Lower leg skin (tissue), 4 donors: ENCODE results near the gene ZMYM2. TPM values are rescaled to one million over a fixed set of nuclear protein-coding genes. Genes with fewer than 3 reads are reported as not detected.

Experiments used
- DNase-seq, 2 donors: peaks; one replicate each; pipeline ENCODE4 v3.0.0-alpha.2; 2019; ENCODE audit warnings: low spot score in 2 of 2
- H3K4me3 ChIP-seq: fragments of 200-600 bp; sonication (generic); 2 replicates; pipeline ENCODE4 v1.5.1; 2017; ENCODE audit warnings: mild to moderate bottlenecking, low read depth; ENCODE audit not compliant: poor library complexity, severe bottlenecking
- POLR2A ChIP-seq, 2 donors: fragments of 450-650 bp; IDR thresholded peaks; one replicate each; pipeline ENCODE4 v1.6.1; 2016 to 2017; ENCODE audit warnings: antibody characterized with exemption in 2 of 2, mild to moderate bottlenecking in 1 of 2, moderate library complexity in 1 of 2
- WGBS, 2 donors: methylation state at CpG; one replicate each; pipeline ENCODE4 v1.1.5; 2018; 5-methylcytosine and 5-hydroxymethylcytosine counted together
- intact Hi-C: fragments of 100-400 bp; cut with DNase I; formaldehyde crosslinking; loops from one replicate; pipeline ENCODE4 v1.15.0; 2023; ENCODE audit warnings: low total_unique reads
- total RNA-seq, 4 donors: library from RNA; depleted of rRNA; stranded (reverse); fragments of >200 nt; gene quantifications; one replicate each; pipeline ENCODE4 v1.1.0, GENCODE V29; 2016
- TF ChIP-seq, protein P1 (sequence below), 3 donors: fragments of 450-650 bp; IDR thresholded peaks; one replicate each; pipeline ENCODE4 v1.5.1; 2016; ENCODE audit warnings: antibody characterized with exemption in 3 of 3, mild to moderate bottlenecking in 3 of 3, moderate library complexity in 2 of 3

ZMYM2 gene
- total RNA-seq, 4 donors from 2014 or later = 37.5 to 58.2 (median 49.5) TPM

DNA sequence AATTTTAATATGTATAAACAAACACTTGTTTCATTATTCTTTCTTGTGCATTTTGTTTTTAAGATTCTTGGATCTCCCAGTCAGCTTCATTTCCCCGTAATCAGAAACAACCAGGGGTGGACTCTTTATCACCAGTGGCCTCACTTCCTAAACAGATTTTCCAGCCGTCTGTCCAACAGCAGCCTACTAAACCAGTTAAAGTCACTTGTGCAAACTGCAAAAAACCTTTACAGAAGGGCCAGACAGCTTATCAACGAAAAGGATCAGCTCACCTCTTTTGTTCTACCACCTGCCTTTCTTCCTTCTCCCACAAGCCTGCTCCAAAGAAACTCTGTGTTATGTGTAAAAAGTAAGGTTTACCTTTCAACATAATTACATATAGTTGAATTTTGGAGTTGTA, 44.3 kb downstream of the ZMYM2 start:
- no peak for TF ChIP-seq POLR2A (IDR thresholded peaks at IDR 0.05)
- TF ChIP-seq, protein P1, sequence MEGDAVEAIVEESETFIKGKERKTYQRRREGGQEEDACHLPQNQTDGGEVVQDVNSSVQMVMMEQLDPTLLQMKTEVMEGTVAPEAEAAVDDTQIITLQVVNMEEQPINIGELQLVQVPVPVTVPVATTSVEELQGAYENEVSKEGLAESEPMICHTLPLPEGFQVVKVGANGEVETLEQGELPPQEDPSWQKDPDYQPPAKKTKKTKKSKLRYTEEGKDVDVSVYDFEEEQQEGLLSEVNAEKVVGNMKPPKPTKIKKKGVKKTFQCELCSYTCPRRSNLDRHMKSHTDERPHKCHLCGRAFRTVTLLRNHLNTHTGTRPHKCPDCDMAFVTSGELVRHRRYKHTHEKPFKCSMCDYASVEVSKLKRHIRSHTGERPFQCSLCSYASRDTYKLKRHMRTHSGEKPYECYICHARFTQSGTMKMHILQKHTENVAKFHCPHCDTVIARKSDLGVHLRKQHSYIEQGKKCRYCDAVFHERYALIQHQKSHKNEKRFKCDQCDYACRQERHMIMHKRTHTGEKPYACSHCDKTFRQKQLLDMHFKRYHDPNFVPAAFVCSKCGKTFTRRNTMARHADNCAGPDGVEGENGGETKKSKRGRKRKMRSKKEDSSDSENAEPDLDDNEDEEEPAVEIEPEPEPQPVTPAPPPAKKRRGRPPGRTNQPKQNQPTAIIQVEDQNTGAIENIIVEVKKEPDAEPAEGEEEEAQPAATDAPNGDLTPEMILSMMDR (IDR thresholded peaks at IDR 0.05) = no peak
- intact Hi-C loops = no loop called here
- 61 to 63% methylated on average over 3 of the region's 3 CpGs for whole genome bisulfite sequencing, 2 donors
- no peak overlapping the region for H3K4me3 ChIP-seq
- DNase-seq = no peak

DNA sequence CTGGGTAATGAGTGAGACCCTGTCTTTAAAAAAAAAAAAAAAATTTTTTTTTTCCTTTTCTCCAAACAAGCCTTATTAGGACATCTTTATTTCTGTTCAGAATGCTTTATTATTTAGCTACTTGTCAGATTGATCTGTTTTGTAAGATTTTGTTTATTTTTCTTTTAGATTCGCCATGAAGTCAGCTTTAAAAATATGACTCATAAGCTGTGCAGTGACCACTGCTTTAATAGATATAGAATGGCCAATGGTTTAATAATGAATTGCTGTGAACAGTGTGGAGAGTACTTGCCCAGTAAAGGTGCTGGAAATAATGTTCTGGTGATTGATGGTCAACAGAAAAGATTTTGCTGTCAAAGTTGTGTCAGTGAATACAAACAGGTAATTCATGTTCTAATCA, 47.7 kb downstream of the ZMYM2 start:
- H3K4me3 ChIP-seq = no peak overlapping the region
- WGBS, 2 donors = 94 to 96% methylated on average over 1 of the region's 1 CpG
- DNase-seq = no peak
- intact Hi-C loops = no loop called here
- TF ChIP-seq, protein P1 (IDR thresholded peaks at IDR 0.05) = no peak
- TF ChIP-seq POLR2A (IDR thresholded peaks at IDR 0.05) = no peak

DNA sequence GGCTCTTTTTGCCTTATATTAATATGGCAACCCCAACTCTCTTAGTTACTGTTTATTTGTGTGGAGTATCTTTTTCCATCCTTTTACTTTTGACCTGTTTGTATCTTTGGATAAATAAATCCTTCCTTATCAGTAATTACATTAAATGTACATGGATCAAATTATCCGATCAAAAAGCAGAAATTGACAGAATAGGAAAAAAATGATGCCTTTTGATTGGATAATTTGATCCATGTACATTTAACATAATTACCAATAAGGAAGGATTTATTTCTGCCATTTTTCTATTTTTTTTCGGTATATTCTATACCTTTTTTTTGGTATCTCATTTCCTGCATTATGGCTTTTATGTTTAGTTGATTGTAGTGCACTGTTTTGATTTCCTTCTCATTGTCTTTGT, 57.2 kb downstream of the ZMYM2 start:
- DNase-seq = no peak
- no peak overlapping the region for H3K4me3 ChIP-seq
- WGBS, 2 donors = 94 to 97% methylated on average over 2 of the region's 2 CpGs
- intact Hi-C loops = no loop called here
- no peak for TF ChIP-seq POLR2A (IDR thresholded peaks at IDR 0.05)
- TF ChIP-seq, protein P1 (IDR thresholded peaks at IDR 0.05) = no peak

DNA sequence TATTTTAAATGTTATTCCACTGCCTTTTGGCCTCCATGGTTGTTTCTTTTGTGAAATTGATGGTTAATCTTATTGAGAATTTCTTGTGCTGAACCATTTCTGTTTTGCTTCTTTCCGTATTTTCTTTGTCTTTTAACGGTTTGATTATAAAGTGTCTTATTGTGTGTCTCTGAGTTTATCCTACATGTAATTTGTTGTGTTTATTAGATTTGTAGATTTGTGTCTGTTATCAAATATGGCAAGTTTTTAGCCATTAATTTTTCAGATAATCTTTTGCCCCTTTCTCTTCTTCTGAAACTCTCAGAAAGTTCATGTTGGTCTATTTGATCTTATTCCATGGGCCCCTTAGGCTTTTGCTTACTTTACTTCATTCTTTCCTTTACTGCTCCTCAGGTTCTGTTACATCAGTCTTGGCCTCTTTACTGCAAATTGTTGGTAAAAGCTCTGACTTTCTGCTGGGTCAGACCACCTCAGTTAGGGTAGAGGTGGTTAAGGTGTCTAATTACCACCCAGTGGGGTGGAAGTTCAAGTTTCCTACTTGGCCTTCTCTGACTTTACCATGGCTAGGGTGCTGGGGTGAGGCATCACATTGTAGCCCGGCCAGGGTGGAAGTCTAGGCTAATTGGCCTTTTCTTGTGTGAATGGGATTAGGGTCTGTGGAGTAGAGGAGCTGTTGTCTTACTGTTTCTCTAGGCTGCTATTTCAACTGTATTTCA, 58.3 kb downstream of the ZMYM2 start:
- H3K4me3 ChIP-seq = no peak overlapping the region
- TF ChIP-seq POLR2A (IDR thresholded peaks at IDR 0.05) = no peak
- TF ChIP-seq, protein P1 (IDR thresholded peaks at IDR 0.05) = no peak
- intact Hi-C loops = no loop called here
- DNase-seq = no peak
- 96 to 100% methylated on average over 3 of the region's 3 CpGs for WGBS, 2 donors

DNA sequence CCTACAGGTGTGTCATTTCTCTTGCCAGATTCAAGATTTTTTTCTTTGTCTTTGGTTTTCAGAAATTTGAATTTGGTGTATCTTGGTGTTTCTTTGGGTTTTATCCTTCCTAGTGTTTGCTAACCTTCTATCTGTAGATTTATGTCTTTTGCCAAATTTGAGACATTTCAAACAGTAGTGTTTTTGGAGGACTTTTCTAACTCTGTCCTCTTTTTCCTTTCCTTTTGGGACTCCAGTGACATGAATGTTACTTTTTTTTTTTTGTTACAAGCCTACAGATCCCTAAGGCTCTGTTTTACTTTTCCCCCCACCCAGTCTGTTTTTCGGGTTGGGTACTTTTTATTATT, 58.8 kb downstream of the ZMYM2 start:
- intact Hi-C loops = no loop called here
- no peak for DNase-seq
- WGBS, 2 donors = 86 to 96% methylated on average over 1 of the region's 1 CpG
- no peak overlapping the region for H3K4me3 ChIP-seq
- TF ChIP-seq POLR2A (IDR thresholded peaks at IDR 0.05) = no peak
- TF ChIP-seq, protein P1 (IDR thresholded peaks at IDR 0.05) = no peak

DNA sequence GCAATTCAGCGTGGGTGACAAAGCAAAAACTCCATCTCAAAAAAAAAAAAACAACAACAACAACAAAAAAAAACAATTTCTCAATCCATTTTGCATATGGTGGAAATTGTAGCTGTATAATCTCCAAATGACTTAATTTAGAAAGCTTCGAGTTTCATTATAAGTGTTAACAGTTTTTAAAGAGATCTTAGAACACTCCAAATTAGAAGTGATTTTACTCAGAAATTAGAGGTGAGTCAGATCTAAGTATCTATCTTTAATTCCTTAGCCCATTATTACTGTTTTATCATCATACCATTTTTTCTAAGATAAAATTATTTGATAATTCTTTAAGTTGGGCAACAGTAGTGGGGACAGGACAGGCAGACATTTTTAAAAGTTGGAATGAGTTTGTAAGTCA, 60.5 kb downstream of the ZMYM2 start:
- no peak for TF ChIP-seq POLR2A (IDR thresholded peaks at IDR 0.05)
- TF ChIP-seq, protein P1 (IDR thresholded peaks at IDR 0.05) = no peak
- DNase-seq = no peak
- 92 to 95% methylated on average over 2 of the region's 2 CpGs for WGBS, 2 donors
- intact Hi-C loops = no loop called here
- H3K4me3 ChIP-seq = no peak overlapping the region
